ENCODE results near the gene SND1.

The SND1 gene

GRCh38 chr7:127943541-127944521 lies 291.8 kb downstream of the SND1 start:
- no peaks in the 10 kb centered on the region for H3K27me3 ChIP-seq (replicated peaks; ENCODE audit: control insufficient read depth, insufficient read depth, low read length)
- no peak for TF ChIP-seq CTCF (IDR thresholded peaks at IDR 0.05; ENCODE audit: insufficient read depth, low read length, poor library complexity, severe bottlenecking)
- H3K36me3 ChIP-seq (ENCODE audit: control insufficient read depth, insufficient read depth, low read length) = peaks cover 14% of the 10 kb centered on the region
- H3K4me3 ChIP-seq (replicated peaks; ENCODE audit: low read depth, low read length) = no peak overlapping the region
- no peak for DNase-seq (ENCODE audit: extremely low read depth, insufficient read length)

- H3K27me3 ChIP-seq (replicated peaks; ENCODE audit: control insufficient read depth, insufficient read depth, low read length) = no peaks in the 10 kb centered on the region
- H3K36me3 ChIP-seq (ENCODE audit: control insufficient read depth, insufficient read depth, low read length) = peaks cover 10% of the 10 kb centered on the region
- no peak for TF ChIP-seq CTCF (IDR thresholded peaks at IDR 0.05; ENCODE audit: insufficient read depth, low read length, poor library complexity, severe bottlenecking)
- no peak for DNase-seq (ENCODE audit: extremely low read depth, insufficient read length)
- no peak overlapping the region for H3K4me3 ChIP-seq (replicated peaks; ENCODE audit: low read depth, low read length)
These were observed 294.1 kb downstream of the SND1 start for GRCh38 chr7:127946111-127946510.

GRCh38 chr7:127946847-127947246 lies 294.9 kb downstream of the SND1 start:
- Histone ChIP-seq H3K27me3 (replicated peaks; ENCODE audit: control insufficient read depth, insufficient read depth, low read length) (no peaks in the 10 kb centered on the region), H3K36me3 (ENCODE audit: control insufficient read depth, insufficient read depth, low read length) (peaks cover 10% of the 10 kb centered on the region), H3K4me3 (replicated peaks; ENCODE audit: low read depth, low read length) (no peak overlapping the region)
- no peak for TF ChIP-seq CTCF (IDR thresholded peaks at IDR 0.05; ENCODE audit: insufficient read depth, low read length, poor library complexity, severe bottlenecking)
- DNase-seq (ENCODE audit: extremely low read depth, insufficient read length) = no peak

GRCh38 chr7:127948312-127948711 lies 296.3 kb downstream of the SND1 start:
- no peak for TF ChIP-seq CTCF (IDR thresholded peaks at IDR 0.05; ENCODE audit: insufficient read depth, low read length, poor library complexity, severe bottlenecking)
- Histone ChIP-seq H3K4me3 (replicated peaks; ENCODE audit: low read depth, low read length) (no peak overlapping the region), H3K27me3 (replicated peaks; ENCODE audit: control insufficient read depth, insufficient read depth, low read length) (no peaks in the 10 kb centered on the region), H3K36me3 (ENCODE audit: control insufficient read depth, insufficient read depth, low read length) (peaks cover 9% of the 10 kb centered on the region)
- DNase-seq (ENCODE audit: extremely low read depth, insufficient read length) = no peak

GRCh38 chr7:127948930-127949329 lies 296.9 kb downstream of the SND1 start:
- H3K27me3 ChIP-seq (replicated peaks; ENCODE audit: control insufficient read depth, insufficient read depth, low read length) = no peaks in the 10 kb centered on the region
- H3K4me3 ChIP-seq (replicated peaks; ENCODE audit: low read depth, low read length) = no peak overlapping the region
- no peak for TF ChIP-seq CTCF (IDR thresholded peaks at IDR 0.05; ENCODE audit: insufficient read depth, low read length, poor library complexity, severe bottlenecking)
- no peak for DNase-seq (ENCODE audit: extremely low read depth, insufficient read length)
- peaks cover 5% of the 10 kb centered on the region for H3K36me3 ChIP-seq (ENCODE audit: control insufficient read depth, insufficient read depth, low read length)
